ENCODE data around the gene SNAP25.

The SNAP25 gene

DNA sequence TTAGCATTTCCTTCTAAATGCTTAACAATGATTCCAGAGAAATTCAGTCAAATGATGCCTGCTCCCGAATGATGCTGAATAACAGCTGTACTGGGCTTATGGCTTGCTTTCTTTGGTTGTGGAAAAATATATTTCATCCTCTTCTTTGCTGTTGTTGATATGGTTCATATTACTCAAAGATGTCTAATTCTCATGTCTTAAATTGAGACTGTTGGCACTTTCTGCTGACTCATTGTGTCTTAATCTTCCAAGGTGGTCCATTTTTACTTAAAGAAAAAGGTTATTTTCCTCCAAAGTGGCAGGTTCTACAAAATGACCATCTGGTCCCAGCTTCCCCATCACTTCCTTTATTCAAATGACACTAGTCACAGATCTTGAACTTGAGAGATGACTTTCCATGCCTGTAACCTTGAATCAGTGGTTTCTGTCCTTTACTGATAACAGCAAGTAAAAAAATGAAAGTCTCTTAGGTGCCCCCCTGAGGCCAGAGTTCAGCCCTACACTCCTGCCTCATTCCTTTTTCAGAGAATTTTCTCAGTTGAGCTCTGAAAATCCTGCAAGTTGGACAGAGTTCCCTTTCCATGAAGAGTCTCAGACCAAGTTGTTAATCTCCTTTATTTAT is 6.9 kb downstream of the SNAP25 start:
- Histone ChIP-seq H3K4me3 (IDR thresholded peaks at IDR 0.05; ENCODE audit: insufficient read depth, low read depth, low read length) (no peak overlapping the region), H4K20me1 (ENCODE audit: insufficient read depth) (no peaks in the 10 kb centered on the region), H3K36me3 (ENCODE audit: insufficient read depth) (no peaks in the 10 kb centered on the region), H3K79me2 (ENCODE audit: insufficient read depth, low read depth) (no peaks in the 10 kb centered on the region), H3K27ac (no peak overlapping the region), H3K4me2 (no peak overlapping the region), H3K4me1 (ENCODE audit: low read depth, poor library complexity, severe bottlenecking) (no peaks in the 10 kb centered on the region), H3K9ac (no peak overlapping the region), H3K27me3 (ENCODE audit: insufficient read depth, low read depth) (no peaks in the 10 kb centered on the region), H2AFZ (ENCODE audit: low read depth) (no peak overlapping the region)
- TF ChIP-seq, protein P1, sequence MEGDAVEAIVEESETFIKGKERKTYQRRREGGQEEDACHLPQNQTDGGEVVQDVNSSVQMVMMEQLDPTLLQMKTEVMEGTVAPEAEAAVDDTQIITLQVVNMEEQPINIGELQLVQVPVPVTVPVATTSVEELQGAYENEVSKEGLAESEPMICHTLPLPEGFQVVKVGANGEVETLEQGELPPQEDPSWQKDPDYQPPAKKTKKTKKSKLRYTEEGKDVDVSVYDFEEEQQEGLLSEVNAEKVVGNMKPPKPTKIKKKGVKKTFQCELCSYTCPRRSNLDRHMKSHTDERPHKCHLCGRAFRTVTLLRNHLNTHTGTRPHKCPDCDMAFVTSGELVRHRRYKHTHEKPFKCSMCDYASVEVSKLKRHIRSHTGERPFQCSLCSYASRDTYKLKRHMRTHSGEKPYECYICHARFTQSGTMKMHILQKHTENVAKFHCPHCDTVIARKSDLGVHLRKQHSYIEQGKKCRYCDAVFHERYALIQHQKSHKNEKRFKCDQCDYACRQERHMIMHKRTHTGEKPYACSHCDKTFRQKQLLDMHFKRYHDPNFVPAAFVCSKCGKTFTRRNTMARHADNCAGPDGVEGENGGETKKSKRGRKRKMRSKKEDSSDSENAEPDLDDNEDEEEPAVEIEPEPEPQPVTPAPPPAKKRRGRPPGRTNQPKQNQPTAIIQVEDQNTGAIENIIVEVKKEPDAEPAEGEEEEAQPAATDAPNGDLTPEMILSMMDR (conservative IDR thresholded peaks at IDR 0.05; ENCODE audit: low read depth, low read length): 0 out of 2 replicates have a peak, but pooled peaks have one; percentile 31

DNA sequence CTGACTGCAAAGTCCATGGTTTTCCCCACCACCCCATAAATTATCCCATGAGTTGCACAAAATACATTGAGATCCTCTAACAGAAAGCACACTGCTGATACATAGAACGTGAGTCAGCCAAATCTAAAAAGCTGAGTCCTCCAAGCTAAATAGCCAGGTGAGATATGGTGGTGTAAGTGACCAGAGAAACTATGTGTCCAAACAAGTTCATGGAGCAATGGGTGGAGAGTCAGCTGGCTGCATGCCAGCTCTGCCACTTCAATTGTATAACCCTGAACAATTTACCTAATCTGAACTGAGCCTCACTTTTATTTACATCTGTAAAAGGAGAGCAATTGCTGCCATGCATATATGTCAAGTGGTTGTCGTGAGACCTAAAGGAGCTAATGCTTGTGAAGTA is 9.7 kb downstream of the SNAP25 start:
- H3K4me3 ChIP-seq (IDR thresholded peaks at IDR 0.05; ENCODE audit: insufficient read depth, low read depth, low read length): no peak overlapping the region
- no peaks in the 10 kb centered on the region for H3K4me1 ChIP-seq (ENCODE audit: low read depth, poor library complexity, severe bottlenecking)
- H3K27ac ChIP-seq: no peak overlapping the region
- H4K20me1 ChIP-seq (ENCODE audit: insufficient read depth): no peaks in the 10 kb centered on the region
- H3K36me3 ChIP-seq (ENCODE audit: insufficient read depth): no peaks in the 10 kb centered on the region
- no peak overlapping the region for H3K9ac ChIP-seq
- H2AFZ ChIP-seq (ENCODE audit: low read depth): no peak overlapping the region
- TF ChIP-seq, protein P1 (conservative IDR thresholded peaks at IDR 0.05; ENCODE audit: low read depth, low read length): no peak
- H3K27me3 ChIP-seq (ENCODE audit: insufficient read depth, low read depth): no peaks in the 10 kb centered on the region
- H3K79me2 ChIP-seq (ENCODE audit: insufficient read depth, low read depth): no peaks in the 10 kb centered on the region
- H3K4me2 ChIP-seq: no peak overlapping the region

DNA sequence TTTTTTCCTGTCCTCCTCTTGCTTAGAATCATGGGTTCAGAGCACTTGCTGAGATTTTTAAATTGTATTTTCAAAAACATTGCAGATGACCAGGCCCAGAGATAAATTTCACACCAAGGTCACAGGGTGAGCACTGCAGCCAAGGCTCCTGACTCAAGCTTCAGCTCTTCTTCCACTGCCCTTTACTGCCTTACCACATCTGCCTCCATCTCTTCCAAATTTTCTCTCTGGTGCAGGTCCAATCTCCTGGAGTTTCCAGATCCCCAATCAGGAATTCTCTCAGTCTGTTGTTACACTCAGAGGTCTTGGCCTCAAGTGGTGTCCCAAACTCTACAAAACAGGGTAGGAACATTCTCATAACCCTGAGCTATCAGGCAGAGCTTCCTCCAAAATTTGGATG is 12.7 kb downstream of the SNAP25 start:
- no peak overlapping the region for H3K9ac ChIP-seq
- no peak overlapping the region for H3K27ac ChIP-seq
- no peaks in the 10 kb centered on the region for H3K79me2 ChIP-seq (ENCODE audit: insufficient read depth, low read depth)
- no peak overlapping the region for H2AFZ ChIP-seq (ENCODE audit: low read depth)
- H3K27me3 ChIP-seq (ENCODE audit: insufficient read depth, low read depth): no peaks in the 10 kb centered on the region
- no peak overlapping the region for H3K4me3 ChIP-seq (IDR thresholded peaks at IDR 0.05; ENCODE audit: insufficient read depth, low read depth, low read length)
- no peaks in the 10 kb centered on the region for H4K20me1 ChIP-seq (ENCODE audit: insufficient read depth)
- H3K4me1 ChIP-seq (ENCODE audit: low read depth, poor library complexity, severe bottlenecking): no peaks in the 10 kb centered on the region
- no peak overlapping the region for H3K4me2 ChIP-seq
- TF ChIP-seq, protein P1 (conservative IDR thresholded peaks at IDR 0.05; ENCODE audit: low read depth, low read length): no peak
- no peaks in the 10 kb centered on the region for H3K36me3 ChIP-seq (ENCODE audit: insufficient read depth)

DNA sequence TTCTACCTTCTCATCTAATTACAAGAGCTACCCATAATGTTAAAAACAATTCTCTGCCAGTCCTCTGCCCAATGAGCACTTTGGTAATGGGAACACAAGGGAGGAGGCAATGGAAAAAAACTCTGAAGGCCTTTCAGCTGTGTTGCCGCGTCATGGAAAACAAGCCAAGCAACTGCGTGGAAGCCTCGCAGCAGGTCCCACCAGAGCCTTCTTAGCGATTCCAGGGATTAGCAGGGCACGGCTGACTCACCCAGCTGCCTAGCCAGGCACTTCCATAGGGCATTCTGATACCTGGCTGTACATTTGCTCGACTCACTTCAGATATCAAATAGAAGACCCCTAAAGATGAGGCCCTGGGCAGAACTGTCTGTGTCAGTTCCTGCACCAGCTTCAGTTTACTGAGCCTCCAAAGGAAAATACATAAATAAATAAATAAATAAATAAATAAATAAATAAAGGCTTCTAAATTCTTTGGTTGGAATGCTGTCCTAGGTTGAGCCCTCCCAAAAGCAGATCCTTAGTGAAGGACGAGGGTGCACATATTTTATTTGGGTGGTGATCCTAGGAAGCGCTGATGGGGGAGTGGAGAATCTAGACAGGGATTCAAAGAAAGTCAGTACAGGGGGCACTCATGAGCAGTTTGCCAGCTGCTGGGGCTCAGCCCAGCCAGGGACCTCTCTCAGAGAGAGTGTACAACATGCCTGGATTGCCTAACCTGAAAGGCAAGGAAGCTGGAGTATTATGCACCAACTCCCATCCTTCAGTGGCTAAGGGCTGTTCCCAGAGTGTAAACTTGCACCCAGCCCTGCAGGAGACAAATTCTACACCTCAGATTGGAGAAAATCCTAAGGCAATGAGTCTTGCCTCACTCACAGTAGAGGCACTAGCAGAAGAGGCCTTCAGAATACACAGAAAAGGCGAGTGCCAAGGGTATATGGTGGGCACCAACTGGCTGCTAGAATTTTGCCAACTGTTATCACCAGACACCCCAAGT is 18.2 kb downstream of the SNAP25 start:
- no peaks in the 10 kb centered on the region for H3K27me3 ChIP-seq (ENCODE audit: insufficient read depth, low read depth)
- no peak overlapping the region for H3K4me2 ChIP-seq
- no peaks in the 10 kb centered on the region for H3K36me3 ChIP-seq (ENCODE audit: insufficient read depth)
- H3K4me3 ChIP-seq (IDR thresholded peaks at IDR 0.05; ENCODE audit: insufficient read depth, low read depth, low read length): no peak overlapping the region
- no peak overlapping the region for H3K9ac ChIP-seq
- TF ChIP-seq, protein P1 (conservative IDR thresholded peaks at IDR 0.05; ENCODE audit: low read depth, low read length): no peak
- H4K20me1 ChIP-seq (ENCODE audit: insufficient read depth): no peaks in the 10 kb centered on the region
- H3K79me2 ChIP-seq (ENCODE audit: insufficient read depth, low read depth): no peaks in the 10 kb centered on the region
- H2AFZ ChIP-seq (ENCODE audit: low read depth): no peak overlapping the region
- no peak overlapping the region for H3K27ac ChIP-seq
- no peaks in the 10 kb centered on the region for H3K4me1 ChIP-seq (ENCODE audit: low read depth, poor library complexity, severe bottlenecking)

Measured in KMS-11 (cell line).